Heart right ventricle (tissue), 16 donors: ENCODE results near the gene MAPKAPK2. TPM values are rescaled to one million over a fixed set of nuclear protein-coding genes. Genes with fewer than 3 reads are reported as not detected.

Source experiments
- ATAC-seq, 8 donors: fragments of 200-7000 bp; cut with Tn5 transposase; one replicate each; pipeline ENCODE4 v1.9.1; 2020; ENCODE audit warnings: mild to moderate bottlenecking in 8 of 8, moderate library complexity in 8 of 8, moderate number of reproducible peaks in 1 of 8
- DNase-seq, 2 donors: peaks; one replicate each; pipeline ENCODE4 v3.0.0-alpha.2; 2020
- H3K27ac ChIP-seq, 10 donors: fragments of 200-600 bp; sonication (generic) in 2 of 10; one replicate each; pipeline versions ENCODE4 v1.5.0 to v1.8.0; 2020 to 2022; ENCODE audit warnings: mild to moderate bottlenecking in 3 of 10
- H3K27me3 ChIP-seq, 7 donors: fragments of 200-600 bp; one replicate each; pipeline ENCODE4 v1.8.0; 2021 to 2022; ENCODE audit warnings: mild to moderate bottlenecking in 2 of 7
- H3K36me3 ChIP-seq, 9 donors: fragments of 200-600 bp; sonication (generic) in 1 of 9; one replicate each; pipeline versions ENCODE4 v1.5.0 to v1.8.0; 2020 to 2022; ENCODE audit warnings: mild to moderate bottlenecking in 2 of 9
- H3K4me1 ChIP-seq, 9 donors: fragments of 200-600 bp; sonication (generic) in 1 of 9; one replicate each; pipeline versions ENCODE4 v1.5.0 to v1.8.0; 2020 to 2022; ENCODE audit warnings: mild to moderate bottlenecking in 4 of 9
- H3K4me3 ChIP-seq, 10 donors: fragments of 200-600 bp; sonication (generic) in 2 of 10; one replicate each; pipeline versions ENCODE4 v1.5.0 to v1.8.0; 2020 to 2022; ENCODE audit warnings: mild to moderate bottlenecking in 7 of 10, moderate library complexity in 2 of 10
- H3K9me3 ChIP-seq, 11 donors: fragments of 200-600 bp in 10 of 11; sonication (generic) in 2 of 11; one replicate each; pipeline versions ENCODE4 v1.5.0 to v1.8.0; 2013 to 2022; ENCODE audit warnings: mild to moderate bottlenecking in 2 of 11, control low read depth in 1 of 11, moderate library complexity in 1 of 11
- CTCF ChIP-seq, 9 donors: fragments of 200-600 bp; sonication (generic) in 2 of 9; IDR thresholded peaks; one replicate each; pipeline versions ENCODE4 v1.5.0 to v1.8.0; 2021 to 2022; ENCODE audit warnings: antibody characterized with exemption in 9 of 9, mild to moderate bottlenecking in 5 of 9, moderate library complexity in 1 of 9
- WGBS, 2 donors: extraction: QIAGEN DNeasy Blood & Tissue Kit; methylation state at CpG; one replicate each; pipeline ENCODE4 v1.1.7; 2013; ENCODE audit warnings: inconsistent platforms in 1 of 2; 5-methylcytosine and 5-hydroxymethylcytosine counted together
- intact Hi-C, 10 donors: fragments of 100-400 bp; cut with DNase I; formaldehyde crosslinking; loops; one replicate each; pipeline versions ENCODE4 v1.11.1 to v1.14.2; 2022
- polyA plus RNA-seq, 2 donors: library from polyadenylated mRNA; stranded (reverse); fragments of 200-250 nt; gene quantifications; one replicate each; pipeline ENCODE4 v1.2.3, GENCODE V29; 2013
- total RNA-seq, 10 donors: library from RNA; stranded (reverse); fragmentation: NEBNext Ultra II Directional in 3 of 10; extraction: Animal tissue kit (Norgen Biotek cat#: 25700) in 3 of 10; gene quantifications; one replicate each; pipeline versions ENCODE4 v1.2.1 to v1.2.4, GENCODE V29; 2021 to 2023
- donor health status: Arrhythmogenic right ventricular cardiomyopathy.
- donor health status: ischemic (EF 13 %, LVEDD 7.1; RV severe dilation, severe dysfunction).
- donor health status: healthy with polysubstance abuse.
- donor health status: DM: no; HTN: yes; CAD: no.
- donor health status: DM: no; HTN: no; CAD: no.
- donor health status: ischemic (EF 25% LVEDD 6.9; RV normal size, moderate dysfunction).
- donor health status: ischemic (EF 25% LVEDD 5.7; RV mildly dilated, moderate dysfunction).
- donor health status: healthy.
- donor health status: DM: yes; HTN: yes; CAD: no.
- donor health status: Ischemic cardiomyopathy.
- donor health status: ischemic (EF 35%, LVEDD 5.7; RV mildly dilated, moderate dysfunction).
- donor health status: nonischemic (EF 11% LVEDD 7.7; RV severe dilation, severe dysfunction).
- donor health status: DM: yes; HTN: yes; CAD: no.
- donor health status: PGD.
- donor health status: ischemic (EF 29% LVEDD 5.4; RV normal size, mild dysfunction).
- donor health status: nonischemic (EF 23%, LVEDD 6.1; RV moderate dilation, normal function).

Gene MAPKAPK2
- total and polyA plus RNA-seq, 12 donors = 101 to 323 (median 219) TPM

- Histone ChIP-seq H3K9me3 (no peaks in the 10 kb centered on the region), H3K4me3 (no peak overlapping the region), H3K4me1 (peaks cover 14 to 44% (median 27%) of the 10 kb centered on the region in 9 donors), H3K36me3 (peaks cover 0 to 58% (median 7%) of the 10 kb centered on the region in 9 donors), H3K27me3 (no peaks in the 10 kb centered on the region), H3K27ac (no peak overlapping the region)
- DNase-seq (no peak), ATAC-seq (no peak)
- intact Hi-C loops = no loop called here
- no peak for TF ChIP-seq CTCF (IDR thresholded peaks at IDR 0.05)
Observed at GRCh38 chr1:206647224-206647623, 37.5 kb upstream of the MAPKAPK2 start.

- Histone ChIP-seq H3K27ac (peak overlapping the region; percentile 41 to 96 (median 76)), H3K4me3 (no peak overlapping the region)
Observed at GRCh38 chr1:206649261-206649921, 35.3 kb upstream of the MAPKAPK2 start.

GRCh38 chr1:206651014-206651413, 33.7 kb upstream of the MAPKAPK2 start:
- Histone ChIP-seq H3K4me1 (peaks cover 29 to 82% (median 61%) of the 10 kb centered on the region in 9 donors), H3K27ac (peak overlapping the region in 6 of 10 donors; percentile 41 to 96 (median 80)), H3K36me3 (peaks cover 0 to 36% (median 7%) of the 10 kb centered on the region in 9 donors), H3K27me3 (no peaks in the 10 kb centered on the region), H3K4me3 (no peak overlapping the region), H3K9me3 (no peaks in the 10 kb centered on the region)
- intact Hi-C loops = loop anchor here in 2 of 10 donors (10.0 kb wide), 1 partner anchor 74 kb away; no protein-coding TSS in a partner anchor
- 94 to 95% methylated on average over 3 of the region's 3 CpGs for WGBS, 2 donors
- ATAC-seq (no peak), DNase-seq (no peak)
- TF ChIP-seq CTCF (IDR thresholded peaks at IDR 0.05) = no peak

More at GRCh38 chr1:206649261-206649921, 35.3 kb upstream of the MAPKAPK2 start:
- Histone ChIP-seq H3K36me3 (peaks cover 0 to 41% (median 7%) of the 10 kb centered on the region in 9 donors), H3K27me3 (no peaks in the 10 kb centered on the region), H3K9me3 (no peaks in the 10 kb centered on the region), H3K4me1 (peaks cover 21 to 66% (median 45%) of the 10 kb centered on the region in 9 donors)
- TF ChIP-seq CTCF (IDR thresholded peaks at IDR 0.05) = no peak
- WGBS, 2 donors = 56 to 62% methylated on average over 5 of the region's 5 CpGs
- ATAC-seq = peak in 5 of 8 donors; percentile 34 to 60 (median 47)
- intact Hi-C loops = no loop called here
- DNase-seq = no peak

- peaks cover 0 to 29% (median 7%) of the 10 kb centered on the region in 9 donors for H3K36me3 ChIP-seq
Observed at GRCh38 chr1:206651958-206652890, 32.5 kb upstream of the MAPKAPK2 start.

More at GRCh38 chr1:206651958-206652890, 32.5 kb upstream of the MAPKAPK2 start:
- ATAC-seq = no peak
- Histone ChIP-seq H3K9me3 (no peaks in the 10 kb centered on the region), H3K4me1 (peaks cover 33 to 94% (median 72%) of the 10 kb centered on the region in 9 donors), H3K4me3 (no peak overlapping the region), H3K27me3 (no peaks in the 10 kb centered on the region), H3K27ac (peak overlapping the region in 3 of 10 donors; percentile 42 to 96 (median 74))
- no peak for TF ChIP-seq CTCF (IDR thresholded peaks at IDR 0.05)
- intact Hi-C loops = loop anchor here in 3 of 10 donors (2.0 to 10.0 kb wide), 2 partner anchors 15 to 73 kb away; no protein-coding TSS in a partner anchor
- 94 to 96% methylated on average over 5 of the region's 5 CpGs for WGBS, 2 donors
- no peak for DNase-seq
